Transverse colon (tissue), 4 donors: ENCODE measurements around the gene PDE4D. TPM values are rescaled to one million over a fixed set of nuclear protein-coding genes. Genes with fewer than 3 reads are reported as not detected.

Source experiments
- DNase-seq: peaks from one replicate; pipeline ENCODE4 v3.0.0-alpha.2; 2019
- H3K27ac ChIP-seq, 4 donors: fragments of 200-600 bp; sonication (generic); 2 replicates each; pipeline ENCODE4 v1.5.1; 2016 to 2018; ENCODE audit warnings: inconsistent platforms in 4 of 4
- H3K27me3 ChIP-seq: fragments of 200-600 bp; sonication (generic); 2 replicates; pipeline ENCODE4 v1.5.1; 2017; ENCODE audit warnings: inconsistent platforms
- H3K36me3 ChIP-seq, 4 donors: fragments of 200-600 bp; sonication (generic); 2 replicates each; pipeline ENCODE4 v1.5.1; 2017 to 2019; ENCODE audit warnings: inconsistent platforms in 4 of 4
- H3K4me1 ChIP-seq, 4 donors: fragments of 200-600 bp; sonication (generic); 2 replicates each; pipeline ENCODE4 v1.5.1; 2017 to 2020; ENCODE audit warnings: inconsistent platforms in 4 of 4
- H3K4me3 ChIP-seq, 4 donors: fragments of 200-600 bp; sonication (generic); 1 replicate in 1 of 4; 2 replicates in 3 of 4; pipeline versions ENCODE4 v1.5.1 to v1.6.1; 2017 to 2019; ENCODE audit warnings: inconsistent platforms in 4 of 4
- H3K9me3 ChIP-seq, 2 donors: fragments of 200-600 bp; sonication (generic); 2 replicates each; pipeline ENCODE4 v1.5.1; 2017 to 2019; ENCODE audit warnings: inconsistent platforms in 2 of 2
- EP300 ChIP-seq: sonication (generic); formaldehyde crosslinking; IDR thresholded peaks from one replicate; pipeline ENCODE4 v1.6.1; 2017; ENCODE audit warnings: antibody characterized with exemption, low read depth
- POLR2A ChIP-seq: fragments of 450-650 bp; IDR thresholded peaks from one replicate; pipeline ENCODE4 v1.6.1; 2016; ENCODE audit warnings: antibody characterized with exemption, mild to moderate bottlenecking, moderate library complexity
- POLR2AphosphoS5 ChIP-seq, 3 donors: sonication (generic); formaldehyde crosslinking; IDR thresholded peaks; one replicate each; pipeline ENCODE4 v1.6.1; 2016; ENCODE audit warnings: antibody characterized with exemption in 3 of 3
- WGBS, 2 donors: methylation state at CpG; one replicate each; pipeline ENCODE4 v1.1.5; 2018; ENCODE audit warnings: low coverage in 1 of 2; 5-methylcytosine and 5-hydroxymethylcytosine counted together
- in situ Hi-C, 4 donors: fragments of 200-750 bp; cut with MboI; loops; one replicate each; pipeline versions ENCODE4 v1.15.0 to v1.15.1; 2017; ENCODE audit warnings: low sequenced_read_pairs in 3 of 4, low pct_ligation_motif_present in 1 of 4, low pct_unique_long_range_greater_than_20kb in 1 of 4
- intact Hi-C: fragments of 100-400 bp; cut with DNase I; formaldehyde crosslinking; loops from one replicate; pipeline ENCODE4 v1.15.1; 2023; ENCODE audit warnings: low total_unique reads
- total RNA-seq, 4 donors: library from RNA; depleted of rRNA; stranded (reverse); fragments of >200 nt; gene quantifications; one replicate each; pipeline ENCODE4 v1.1.0, GENCODE V29; 2016
- TF ChIP-seq, protein P1 (sequence below), 5 experiments: fragments of 200-600 bp in 3 of 5; fragments of 450-650 bp in 2 of 5; sonication (generic) in 3 of 5; IDR thresholded peaks; 1 replicate in 2 of 5; 2 replicates in 3 of 5; pipeline ENCODE4 v1.5.1; 2016 to 2017; ENCODE audit warnings: antibody characterized with exemption in 5 of 5, inconsistent platforms in 3 of 5, mild to moderate bottlenecking in 2 of 5, moderate library complexity in 1 of 5

PDE4D gene
- total RNA-seq, 4 donors from 2014 or later = 47.0 to 302 (median 73.6) TPM

DNA sequence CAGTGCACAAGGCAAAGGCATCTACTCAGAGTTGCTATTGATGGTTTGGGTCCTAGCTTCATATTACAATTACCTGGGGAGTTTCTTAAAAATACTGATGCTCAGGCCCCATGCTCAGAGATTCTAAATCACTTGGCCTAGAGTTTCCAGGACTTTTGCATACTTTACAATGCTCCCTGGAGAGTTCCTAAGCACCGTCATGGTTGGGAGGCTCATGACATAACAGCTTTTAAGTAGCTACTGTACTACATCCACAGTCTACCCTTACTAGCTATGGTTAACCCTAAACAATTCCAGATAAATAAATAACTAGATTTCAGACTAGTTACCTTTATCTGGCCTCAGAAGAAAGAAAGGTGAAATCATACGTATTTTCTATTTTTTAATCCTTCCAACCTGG lies 414.4 kb downstream of the PDE4D start:
- no peak for TF ChIP-seq POLR2AphosphoS5 (IDR thresholded peaks at IDR 0.05)
- TF ChIP-seq POLR2A = no peak
- TF ChIP-seq, protein P1, sequence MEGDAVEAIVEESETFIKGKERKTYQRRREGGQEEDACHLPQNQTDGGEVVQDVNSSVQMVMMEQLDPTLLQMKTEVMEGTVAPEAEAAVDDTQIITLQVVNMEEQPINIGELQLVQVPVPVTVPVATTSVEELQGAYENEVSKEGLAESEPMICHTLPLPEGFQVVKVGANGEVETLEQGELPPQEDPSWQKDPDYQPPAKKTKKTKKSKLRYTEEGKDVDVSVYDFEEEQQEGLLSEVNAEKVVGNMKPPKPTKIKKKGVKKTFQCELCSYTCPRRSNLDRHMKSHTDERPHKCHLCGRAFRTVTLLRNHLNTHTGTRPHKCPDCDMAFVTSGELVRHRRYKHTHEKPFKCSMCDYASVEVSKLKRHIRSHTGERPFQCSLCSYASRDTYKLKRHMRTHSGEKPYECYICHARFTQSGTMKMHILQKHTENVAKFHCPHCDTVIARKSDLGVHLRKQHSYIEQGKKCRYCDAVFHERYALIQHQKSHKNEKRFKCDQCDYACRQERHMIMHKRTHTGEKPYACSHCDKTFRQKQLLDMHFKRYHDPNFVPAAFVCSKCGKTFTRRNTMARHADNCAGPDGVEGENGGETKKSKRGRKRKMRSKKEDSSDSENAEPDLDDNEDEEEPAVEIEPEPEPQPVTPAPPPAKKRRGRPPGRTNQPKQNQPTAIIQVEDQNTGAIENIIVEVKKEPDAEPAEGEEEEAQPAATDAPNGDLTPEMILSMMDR (IDR thresholded peaks at IDR 0.05) = no peak
- TF ChIP-seq EP300 = no peak
- Histone ChIP-seq H3K9me3 (no peaks in the 10 kb centered on the region), H3K36me3 (no peaks in the 10 kb centered on the region), H3K27ac (no peak overlapping the region), H3K4me3 (no peak overlapping the region), H3K27me3 (no peaks in the 10 kb centered on the region), H3K4me1 (peaks cover 0 to 2% (median 0%) of the 10 kb centered on the region in 4 donors)
- in situ Hi-C loops (no loop called here), intact Hi-C loops (no loop called here)
- 53 to 64% methylated on average over 2 of the region's 2 CpGs for WGBS, 2 donors
- DNase-seq = no peak

DNA sequence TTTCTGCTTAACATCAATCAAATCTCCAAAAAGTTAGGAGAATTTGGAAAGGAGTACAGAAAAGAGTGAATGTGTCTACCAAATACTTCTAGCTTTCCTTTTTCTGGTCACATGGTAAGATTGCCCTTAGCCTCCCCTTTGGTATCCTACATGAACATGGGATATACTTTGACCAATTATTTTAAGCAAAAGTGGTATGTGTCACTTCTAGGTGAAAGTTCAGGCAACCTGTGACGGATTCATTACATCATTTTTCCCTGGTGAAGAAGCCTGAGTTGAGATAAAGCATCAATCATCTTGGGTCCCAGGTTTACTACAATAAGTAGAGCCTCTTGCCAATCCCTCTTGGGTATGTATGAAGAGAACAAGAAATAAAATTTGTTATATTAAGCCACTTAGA lies 419.2 kb downstream of the PDE4D start:
- no peak overlapping the region for H3K27ac ChIP-seq

DNA sequence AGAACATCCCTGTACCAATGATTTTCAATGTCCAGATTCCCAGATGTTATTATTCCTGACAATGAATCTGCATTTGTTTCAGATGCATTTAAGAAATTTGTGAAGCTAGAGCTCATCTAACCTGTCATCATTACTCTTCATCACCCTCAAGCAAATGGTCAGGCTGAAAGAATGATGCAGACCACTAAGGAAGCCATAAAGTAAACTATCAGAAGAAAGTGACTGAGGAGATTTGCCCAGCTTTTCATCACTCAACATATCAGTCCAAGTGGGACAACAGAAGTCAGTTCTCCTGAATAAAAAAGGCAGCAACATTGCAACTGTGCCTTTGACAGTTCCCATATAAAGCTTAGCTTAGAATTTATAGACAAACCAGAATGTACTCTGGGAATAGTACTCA lies 419.9 kb downstream of the PDE4D start:
- TF ChIP-seq POLR2AphosphoS5 (IDR thresholded peaks at IDR 0.05) (no peak), EP300 (no peak), POLR2A (no peak)
- TF ChIP-seq, protein P1 (IDR thresholded peaks at IDR 0.05) = no peak
- intact Hi-C loops (no loop called here), in situ Hi-C loops (no loop called here)
- DNase-seq = no peak
- Histone ChIP-seq H3K4me1 (peaks cover 2 to 17% (median 4%) of the 10 kb centered on the region in 4 donors), H3K27ac (no peak overlapping the region), H3K36me3 (no peaks in the 10 kb centered on the region), H3K4me3 (no peak overlapping the region), H3K9me3 (no peaks in the 10 kb centered on the region), H3K27me3 (no peaks in the 10 kb centered on the region)

More for the DNA sequence above, 419.2 kb downstream of the PDE4D start:
- no peak for DNase-seq
- intact Hi-C loops = no loop called here
- H3K9me3 ChIP-seq = no peaks in the 10 kb centered on the region
- H3K36me3 ChIP-seq = no peaks in the 10 kb centered on the region
- H3K4me3 ChIP-seq = no peak overlapping the region
- H3K27me3 ChIP-seq = no peaks in the 10 kb centered on the region
- TF ChIP-seq POLR2A (no peak), POLR2AphosphoS5 (IDR thresholded peaks at IDR 0.05) (no peak), EP300 (no peak)
- TF ChIP-seq, protein P1 (IDR thresholded peaks at IDR 0.05) = no peak
- 80 to 81% methylated on average over 1 of the region's 1 CpG for WGBS, 2 donors
- in situ Hi-C loops = no loop called here
- H3K4me1 ChIP-seq = peaks cover 2 to 17% (median 4%) of the 10 kb centered on the region in 4 donors

- Histone ChIP-seq H3K36me3 (no peaks in the 10 kb centered on the region), H3K27ac (no peak overlapping the region), H3K9me3 (no peaks in the 10 kb centered on the region), H3K27me3 (no peaks in the 10 kb centered on the region), H3K4me3 (no peak overlapping the region), H3K4me1 (peaks cover 2 to 17% (median 4%) of the 10 kb centered on the region in 4 donors)
- in situ Hi-C loops = no loop called here
- no peak for DNase-seq
- TF ChIP-seq POLR2A (no peak), POLR2AphosphoS5 (IDR thresholded peaks at IDR 0.05) (no peak), EP300 (no peak)
- TF ChIP-seq, protein P1 (IDR thresholded peaks at IDR 0.05) = no peak
- intact Hi-C loops = no loop called here
- WGBS, 2 donors = 14 to 19% methylated on average over 1 of the region's 1 CpG
Measured at GRCh38 chr5:59471463-59471862, 422.1 kb downstream of the PDE4D start.
